ENCODE data around the gene PLAU.

DNA sequence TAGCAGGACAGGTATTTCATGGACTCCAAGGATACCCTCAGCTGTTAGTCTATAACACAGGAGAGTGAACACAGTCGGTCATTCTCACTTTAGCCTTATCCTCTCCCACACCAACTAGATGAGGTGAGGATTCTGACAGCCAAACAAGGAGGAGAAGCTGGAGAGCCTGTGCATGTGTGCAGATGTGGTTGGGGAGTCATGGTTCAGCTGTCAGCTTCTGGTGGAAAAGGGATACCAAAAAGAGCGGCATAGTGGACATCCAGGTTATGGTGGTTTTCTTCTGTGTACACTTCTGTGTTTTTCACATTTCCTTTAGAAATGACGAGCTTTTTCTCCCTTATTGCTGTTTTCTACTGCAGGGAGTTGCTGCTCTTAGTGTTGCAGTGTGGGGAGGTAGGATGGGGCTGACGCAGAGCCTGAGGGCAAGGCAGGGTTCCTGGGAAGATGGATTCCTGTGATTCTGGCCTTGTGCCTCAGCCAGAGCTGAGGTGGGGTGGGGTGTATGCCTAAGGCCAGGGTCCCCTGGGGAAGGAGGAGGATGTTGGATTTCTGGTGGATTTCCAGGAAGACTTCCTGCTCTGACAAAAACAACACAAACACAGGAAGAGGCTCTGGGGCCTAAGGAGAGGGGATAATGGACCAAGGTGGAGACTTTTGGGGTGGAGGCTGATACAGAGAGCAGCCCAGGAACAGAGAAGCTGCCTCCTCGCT is 26.6 kb downstream of the PLAU start:
- TF ChIP-seq, protein P1, sequence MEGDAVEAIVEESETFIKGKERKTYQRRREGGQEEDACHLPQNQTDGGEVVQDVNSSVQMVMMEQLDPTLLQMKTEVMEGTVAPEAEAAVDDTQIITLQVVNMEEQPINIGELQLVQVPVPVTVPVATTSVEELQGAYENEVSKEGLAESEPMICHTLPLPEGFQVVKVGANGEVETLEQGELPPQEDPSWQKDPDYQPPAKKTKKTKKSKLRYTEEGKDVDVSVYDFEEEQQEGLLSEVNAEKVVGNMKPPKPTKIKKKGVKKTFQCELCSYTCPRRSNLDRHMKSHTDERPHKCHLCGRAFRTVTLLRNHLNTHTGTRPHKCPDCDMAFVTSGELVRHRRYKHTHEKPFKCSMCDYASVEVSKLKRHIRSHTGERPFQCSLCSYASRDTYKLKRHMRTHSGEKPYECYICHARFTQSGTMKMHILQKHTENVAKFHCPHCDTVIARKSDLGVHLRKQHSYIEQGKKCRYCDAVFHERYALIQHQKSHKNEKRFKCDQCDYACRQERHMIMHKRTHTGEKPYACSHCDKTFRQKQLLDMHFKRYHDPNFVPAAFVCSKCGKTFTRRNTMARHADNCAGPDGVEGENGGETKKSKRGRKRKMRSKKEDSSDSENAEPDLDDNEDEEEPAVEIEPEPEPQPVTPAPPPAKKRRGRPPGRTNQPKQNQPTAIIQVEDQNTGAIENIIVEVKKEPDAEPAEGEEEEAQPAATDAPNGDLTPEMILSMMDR (conservative IDR thresholded peaks at IDR 0.05; ENCODE audit: low read depth in 2 of 2): no peak
- no peak for TF ChIP-seq POLR2AphosphoS5 (IDR thresholded peaks at IDR 0.05; ENCODE audit: low read depth)
